WTC11 (cell line): ENCODE measurements around the gene FZD10. TPM values are rescaled to one million over a fixed set of nuclear protein-coding genes. Genes with fewer than 3 reads are reported as not detected.

Experiments
- ATAC-seq: fragments of 200-7000 bp; cut with Tn5 transposase; 2 replicates; pipeline ENCODE4 v1.10.0; 2021; ENCODE audit warnings: mild to moderate bottlenecking, moderate library complexity
- CTCF ChIA-PET: fragments of 300-600 bp; sonication (Branson Sonifier 250); formaldehyde crosslinking; loops from one replicate; lab custom pipeline; 2021; ENCODE audit warnings: antibody characterized with exemption; lab: Charles Lee
- POLR2A ChIA-PET: fragments of 350-600 bp; sonication (Branson Sonifier 250); formaldehyde crosslinking; loops from one replicate; lab custom pipeline; 2021; ENCODE audit warnings: antibody characterized with exemption; lab: Charles Lee
- DNase-seq: peaks from one replicate; pipeline ENCODE4 v3.0.0; 2021; ENCODE audit warnings: low spot score
- H3K27ac Mint-ChIP-seq: 2 replicates; pipeline ENCODE4 v1.8.0; 2021; ENCODE audit warnings: mixed read lengths
- H3K27me3 Mint-ChIP-seq: 2 replicates; pipeline ENCODE4 v1.8.0; 2021; ENCODE audit warnings: low read depth, mild to moderate bottlenecking, moderate library complexity, mixed read lengths
- H3K36me3 Mint-ChIP-seq: 2 replicates; pipeline ENCODE4 v1.8.0; 2021; ENCODE audit warnings: mixed read lengths
- H3K4me1 Mint-ChIP-seq: 2 replicates; pipeline ENCODE4 v1.8.0; 2022; ENCODE audit warnings: mixed read lengths
- H3K4me3 Mint-ChIP-seq: 2 replicates; pipeline ENCODE4 v1.8.0; 2021; ENCODE audit warnings: mild to moderate bottlenecking, moderate library complexity, mixed read lengths
- H3K9me3 Mint-ChIP-seq: 2 replicates; pipeline ENCODE4 v1.8.0; 2021; ENCODE audit warnings: mixed read lengths
- CREB1 ChIP-seq: sonication (generic); formaldehyde crosslinking; IDR thresholded peaks from 2 replicates; pipeline ENCODE4 v1.8.0; 2023; ENCODE audit warnings: mild to moderate bottlenecking, missing genetic modification reagents
- FOXK1 ChIP-seq: sonication (generic); formaldehyde crosslinking; IDR thresholded peaks from 2 replicates; pipeline ENCODE4 v1.8.0; 2022; ENCODE audit warnings: mild to moderate bottlenecking, moderate library complexity, missing genetic modification reagents
- FOXP1 ChIP-seq: sonication (generic); formaldehyde crosslinking; IDR thresholded peaks from 2 replicates; pipeline ENCODE4 v1.8.0; 2022; ENCODE audit warnings: missing genetic modification reagents, mild to moderate bottlenecking, moderate library complexity, borderline replicate concordance
- GRHL2 ChIP-seq: fragments of 250-450 bp; sonication (Bioruptor Pico); IDR thresholded peaks from 2 replicates; pipeline ENCODE4 v1.8.0; 2022; ENCODE audit warnings: mild to moderate bottlenecking, moderate library complexity; ENCODE audit not compliant: insufficient replicate concordance, severe bottlenecking
- GTF2I ChIP-seq: fragments of 250-450 bp; sonication (Bioruptor Pico); conservative IDR thresholded peaks from 2 replicates; pipeline ENCODE4 v1.4.0; 2021; ENCODE audit warnings: mild to moderate bottlenecking
- IRF2 ChIP-seq: sonication (generic); formaldehyde crosslinking; IDR thresholded peaks from 2 replicates; pipeline ENCODE4 v1.8.0; 2022; ENCODE audit warnings: low read depth, missing genetic modification reagents, borderline replicate concordance
- JUN ChIP-seq: sonication (generic); formaldehyde crosslinking; IDR thresholded peaks from 2 replicates; pipeline ENCODE4 v1.8.0; 2023; ENCODE audit warnings: mild to moderate bottlenecking, missing genetic modification reagents
- NFATC4 ChIP-seq: fragments of 250-450 bp; sonication (Bioruptor Pico); IDR thresholded peaks from 2 replicates; pipeline ENCODE4 v1.9.0; 2021; ENCODE audit warnings: mild to moderate bottlenecking
- NFYB ChIP-seq: sonication (generic); formaldehyde crosslinking; conservative IDR thresholded peaks from 2 replicates; pipeline ENCODE4 v1.8.0; 2022; ENCODE audit warnings: low read depth, missing genetic modification reagents
- NR1H2 ChIP-seq: sonication (generic); formaldehyde crosslinking; IDR thresholded peaks from 2 replicates; pipeline ENCODE4 v1.9.0; 2021; ENCODE audit warnings: mild to moderate bottlenecking, moderate library complexity, missing genetic modification reagents
- NR3C1 ChIP-seq: sonication (generic); formaldehyde crosslinking; conservative IDR thresholded peaks from 2 replicates; pipeline ENCODE4 v1.8.1; 2023; ENCODE audit warnings: low read depth, mild to moderate bottlenecking, missing genetic modification reagents
- SMAD3 ChIP-seq: sonication (generic); formaldehyde crosslinking; IDR thresholded peaks from 2 replicates; pipeline ENCODE4 v1.8.0; 2022; ENCODE audit warnings: missing genetic modification reagents, mild to moderate bottlenecking, borderline replicate concordance
- total RNA-seq: library from RNA; stranded (reverse); gene quantifications from 3 replicates; pipeline ENCODE4 v1.2.3, GENCODE V29; 2021
- TF ChIP-seq, protein P1 (sequence below): sonication (generic); formaldehyde crosslinking; IDR thresholded peaks from 2 replicates; pipeline ENCODE4 v1.8.0; 2022; ENCODE audit warnings: mild to moderate bottlenecking, missing genetic modification reagents
- TF ChIP-seq, protein P2 (sequence below): sonication (generic); formaldehyde crosslinking; IDR thresholded peaks from 2 replicates; pipeline ENCODE4 v1.8.0; 2022; ENCODE audit warnings: mild to moderate bottlenecking, missing genetic modification reagents
- TF ChIP-seq, protein P3 (sequence below): sonication (generic); formaldehyde crosslinking; conservative IDR thresholded peaks from 2 replicates; pipeline ENCODE4 v1.8.1; 2022; ENCODE audit warnings: mild to moderate bottlenecking, missing genetic modification reagents
- TF ChIP-seq, protein P4 (sequence below): sonication (generic); formaldehyde crosslinking; IDR thresholded peaks from 2 replicates; pipeline ENCODE4 v1.8.1; 2022; ENCODE audit warnings: missing genetic modification reagents, borderline replicate concordance
- TF ChIP-seq, protein P5 (sequence below): sonication (generic); formaldehyde crosslinking; IDR thresholded peaks from 2 replicates; pipeline ENCODE4 v1.8.0; 2023; ENCODE audit warnings: mild to moderate bottlenecking, missing genetic modification reagents

Gene FZD10
- total RNA-seq, 1 experiment from 2014 or later, result 1.1 TPM

DNA sequence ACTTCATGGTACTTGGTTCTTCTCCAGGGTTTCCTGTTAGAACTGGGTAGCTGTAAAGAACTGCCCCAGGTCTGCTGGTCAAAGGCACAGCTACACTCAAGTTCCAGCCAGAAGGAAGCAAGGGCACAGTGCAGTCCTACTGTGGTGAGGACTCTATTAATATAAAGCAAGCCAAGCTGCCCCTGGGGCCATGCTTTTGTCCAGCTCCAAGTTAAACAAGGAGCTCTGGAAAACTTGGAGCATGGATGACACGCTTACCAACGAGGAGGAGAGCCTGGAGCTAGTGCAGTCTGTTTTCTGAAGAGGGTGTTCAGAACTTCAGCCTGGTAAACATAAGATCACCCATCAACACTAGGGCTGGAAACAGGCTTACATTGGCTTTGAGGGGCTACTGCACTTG lies 4.0 kb downstream of the FZD10 start:
- no peak for DNase-seq
- Mint-ChIP-seq H3K36me3 (peaks cover 32% of the 10 kb centered on the region), H3K27ac (no peak overlapping the region), H3K27me3 (peaks cover 86% of the 10 kb centered on the region), H3K4me1 (peaks cover 22% of the 10 kb centered on the region), H3K4me3 (no peak overlapping the region), H3K9me3 (peaks cover 33% of the 10 kb centered on the region)
- no peak for ATAC-seq
- TF ChIP-seq CREB1 (CRISPR knock-in tag) (no peak), NFYB (CRISPR knock-in tag) (no peak), NFATC4 (no peak), JUN (CRISPR knock-in tag) (no peak), GTF2I (no peak), NR1H2 (CRISPR knock-in tag) (no peak)
- TF ChIP-seq, protein P1, sequence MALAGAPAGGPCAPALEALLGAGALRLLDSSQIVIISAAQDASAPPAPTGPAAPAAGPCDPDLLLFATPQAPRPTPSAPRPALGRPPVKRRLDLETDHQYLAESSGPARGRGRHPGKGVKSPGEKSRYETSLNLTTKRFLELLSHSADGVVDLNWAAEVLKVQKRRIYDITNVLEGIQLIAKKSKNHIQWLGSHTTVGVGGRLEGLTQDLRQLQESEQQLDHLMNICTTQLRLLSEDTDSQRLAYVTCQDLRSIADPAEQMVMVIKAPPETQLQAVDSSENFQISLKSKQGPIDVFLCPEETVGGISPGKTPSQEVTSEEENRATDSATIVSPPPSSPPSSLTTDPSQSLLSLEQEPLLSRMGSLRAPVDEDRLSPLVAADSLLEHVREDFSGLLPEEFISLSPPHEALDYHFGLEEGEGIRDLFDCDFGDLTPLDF (CRISPR knock-in tag), result no peak
- CTCF ChIA-PET, result no interaction called here
- POLR2A ChIA-PET, result no interaction called here

DNA sequence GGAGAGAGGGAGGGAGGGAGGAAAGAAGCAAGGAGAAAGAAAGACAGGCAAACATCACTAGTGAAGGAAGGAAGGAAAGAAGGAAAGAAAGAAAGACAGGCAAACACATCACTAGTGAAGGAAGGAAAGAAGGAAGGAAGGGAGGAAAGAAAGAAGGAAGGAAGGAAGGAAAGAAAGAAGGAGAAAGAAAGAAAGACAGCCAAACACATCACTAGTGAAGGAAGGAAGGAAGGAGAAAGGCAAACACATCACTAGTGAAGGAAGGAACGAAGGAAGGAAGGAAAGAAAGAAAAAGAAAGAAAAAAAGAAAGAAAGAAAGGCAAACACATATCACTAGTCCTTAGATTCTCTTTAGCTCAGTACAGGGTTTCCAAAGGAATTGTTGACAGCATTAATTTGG lies 5.3 kb downstream of the FZD10 start:
- no peak for ATAC-seq
- POLR2A ChIA-PET, result no interaction called here
- Mint-ChIP-seq H3K9me3 (peaks cover 42% of the 10 kb centered on the region), H3K27me3 (peaks cover 96% of the 10 kb centered on the region), H3K27ac (no peak overlapping the region), H3K4me1 (peaks cover 23% of the 10 kb centered on the region), H3K36me3 (peaks cover 37% of the 10 kb centered on the region), H3K4me3 (no peak overlapping the region)
- no peak for DNase-seq
- TF ChIP-seq GRHL2, result no peak
- no peak for TF ChIP-seq NR3C1 (CRISPR knock-in tag)
- TF ChIP-seq, protein P2, sequence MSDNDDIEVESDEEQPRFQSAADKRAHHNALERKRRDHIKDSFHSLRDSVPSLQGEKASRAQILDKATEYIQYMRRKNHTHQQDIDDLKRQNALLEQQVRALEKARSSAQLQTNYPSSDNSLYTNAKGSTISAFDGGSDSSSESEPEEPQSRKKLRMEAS, result no peak
- TF ChIP-seq, protein P1 (CRISPR knock-in tag), result no peak
- no peak for TF ChIP-seq IRF2 (CRISPR knock-in tag)
- TF ChIP-seq, protein P3, sequence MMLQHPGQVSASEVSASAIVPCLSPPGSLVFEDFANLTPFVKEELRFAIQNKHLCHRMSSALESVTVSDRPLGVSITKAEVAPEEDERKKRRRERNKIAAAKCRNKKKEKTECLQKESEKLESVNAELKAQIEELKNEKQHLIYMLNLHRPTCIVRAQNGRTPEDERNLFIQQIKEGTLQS (CRISPR knock-in tag), result no peak
- TF ChIP-seq, protein P4, sequence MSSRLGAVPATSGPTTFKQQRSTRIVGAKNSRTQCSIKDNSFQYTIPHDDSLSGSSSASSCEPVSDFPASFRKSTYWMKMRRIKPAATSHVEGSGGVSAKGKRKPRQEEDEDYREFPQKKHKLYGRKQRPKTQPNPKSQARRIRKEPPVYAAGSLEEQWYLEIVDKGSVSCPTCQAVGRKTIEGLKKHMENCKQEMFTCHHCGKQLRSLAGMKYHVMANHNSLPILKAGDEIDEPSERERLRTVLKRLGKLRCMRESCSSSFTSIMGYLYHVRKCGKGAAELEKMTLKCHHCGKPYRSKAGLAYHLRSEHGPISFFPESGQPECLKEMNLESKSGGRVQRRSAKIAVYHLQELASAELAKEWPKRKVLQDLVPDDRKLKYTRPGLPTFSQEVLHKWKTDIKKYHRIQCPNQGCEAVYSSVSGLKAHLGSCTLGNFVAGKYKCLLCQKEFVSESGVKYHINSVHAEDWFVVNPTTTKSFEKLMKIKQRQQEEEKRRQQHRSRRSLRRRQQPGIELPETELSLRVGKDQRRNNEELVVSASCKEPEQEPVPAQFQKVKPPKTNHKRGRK (CRISPR knock-in tag), result 0 out of 2 replicates have a peak, but pooled peaks have one; percentile 73
- CTCF ChIA-PET, result no interaction called here

DNA sequence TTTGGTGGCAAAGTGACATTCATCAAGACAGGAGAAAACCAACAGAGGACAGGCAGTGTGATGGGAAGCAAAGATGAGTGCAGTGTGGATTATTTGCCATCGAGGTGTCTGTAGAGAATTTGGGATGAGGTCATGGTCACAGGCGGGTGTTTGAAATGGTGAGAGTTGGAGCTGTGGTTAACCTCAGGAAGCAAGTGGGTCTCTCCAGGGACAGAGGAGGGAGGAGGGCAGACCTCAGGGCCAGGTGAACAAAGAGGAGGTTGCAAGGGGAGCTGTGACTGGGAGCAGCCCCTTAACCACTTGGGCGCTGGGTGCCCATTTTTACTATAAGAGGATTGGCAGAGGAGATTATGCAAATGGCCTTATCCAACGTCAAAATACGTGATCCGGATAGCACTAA lies 7.0 kb downstream of the FZD10 start:
- Mint-ChIP-seq H3K27me3 (peaks cover 92% of the 10 kb centered on the region), H3K36me3 (peaks cover 31% of the 10 kb centered on the region), H3K4me3 (no peak overlapping the region), H3K27ac (no peak overlapping the region), H3K4me1 (peaks cover 15% of the 10 kb centered on the region), H3K9me3 (peaks cover 54% of the 10 kb centered on the region)
- CTCF ChIA-PET, result no interaction called here
- DNase-seq (no peak), ATAC-seq (no peak)
- POLR2A ChIA-PET, result no interaction called here
- TF ChIP-seq SMAD3 (CRISPR knock-in tag) (no peak), FOXK1 (CRISPR knock-in tag) (no peak), FOXP1 (CRISPR knock-in tag) (no peak)
- TF ChIP-seq, protein P5, sequence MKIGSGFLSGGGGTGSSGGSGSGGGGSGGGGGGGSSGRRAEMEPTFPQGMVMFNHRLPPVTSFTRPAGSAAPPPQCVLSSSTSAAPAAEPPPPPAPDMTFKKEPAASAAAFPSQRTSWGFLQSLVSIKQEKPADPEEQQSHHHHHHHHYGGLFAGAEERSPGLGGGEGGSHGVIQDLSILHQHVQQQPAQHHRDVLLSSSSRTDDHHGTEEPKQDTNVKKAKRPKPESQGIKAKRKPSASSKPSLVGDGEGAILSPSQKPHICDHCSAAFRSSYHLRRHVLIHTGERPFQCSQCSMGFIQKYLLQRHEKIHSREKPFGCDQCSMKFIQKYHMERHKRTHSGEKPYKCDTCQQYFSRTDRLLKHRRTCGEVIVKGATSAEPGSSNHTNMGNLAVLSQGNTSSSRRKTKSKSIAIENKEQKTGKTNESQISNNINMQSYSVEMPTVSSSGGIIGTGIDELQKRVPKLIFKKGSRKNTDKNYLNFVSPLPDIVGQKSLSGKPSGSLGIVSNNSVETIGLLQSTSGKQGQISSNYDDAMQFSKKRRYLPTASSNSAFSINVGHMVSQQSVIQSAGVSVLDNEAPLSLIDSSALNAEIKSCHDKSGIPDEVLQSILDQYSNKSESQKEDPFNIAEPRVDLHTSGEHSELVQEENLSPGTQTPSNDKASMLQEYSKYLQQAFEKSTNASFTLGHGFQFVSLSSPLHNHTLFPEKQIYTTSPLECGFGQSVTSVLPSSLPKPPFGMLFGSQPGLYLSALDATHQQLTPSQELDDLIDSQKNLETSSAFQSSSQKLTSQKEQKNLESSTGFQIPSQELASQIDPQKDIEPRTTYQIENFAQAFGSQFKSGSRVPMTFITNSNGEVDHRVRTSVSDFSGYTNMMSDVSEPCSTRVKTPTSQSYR (CRISPR knock-in tag), result no peak
